HL-60/S4 treated with retinoic acid at 250 ng/mL for 4 days and 3 days (cell line): ENCODE measurements around the gene KCNK15.
"Not testable (repeated sequence)": the region's sequence is repeated elsewhere in the genome, so short reads cannot be mapped to it uniquely, and the experiment has no call there.

Experiments used
- in situ Hi-C: fragments of 300-500 bp; cut with MboI; formaldehyde crosslinking; loops from 2 replicates; pipeline ENCODE4 v1.7.0; 2022; ENCODE audit warnings: low sequenced_read_pairs

Gene KCNK15

DNA sequence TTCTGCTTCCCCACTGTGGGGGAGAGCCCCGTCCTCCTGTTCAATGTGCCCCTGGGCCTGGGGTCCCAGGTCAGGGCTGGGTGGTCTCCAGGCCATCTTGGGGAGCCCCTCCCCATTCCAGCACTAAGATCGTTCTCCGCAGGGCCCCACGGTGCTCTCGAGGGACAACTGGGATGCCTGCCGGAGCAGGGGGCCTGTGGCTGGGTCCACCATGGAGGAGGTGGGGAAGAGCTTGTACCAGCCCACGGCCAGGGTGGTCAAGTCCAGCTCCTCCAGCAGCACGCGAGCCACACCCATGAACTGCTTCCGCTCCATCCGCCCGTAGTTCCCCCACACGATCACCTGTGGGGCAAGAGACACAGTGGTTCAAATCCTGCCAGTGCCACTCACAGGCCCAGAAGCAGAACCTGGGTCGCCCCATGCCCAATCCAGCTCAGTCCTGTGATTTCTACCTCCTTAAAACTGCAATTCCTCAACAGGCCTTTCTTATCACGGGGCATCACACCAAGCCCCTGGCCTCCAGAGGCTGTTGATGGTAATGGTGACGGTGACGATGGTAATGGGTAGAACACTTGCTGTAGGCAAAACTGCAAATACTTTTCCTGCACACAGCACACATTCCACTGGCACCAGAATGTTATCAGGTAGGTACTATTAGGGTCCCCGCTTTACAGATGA is 10.5 kb downstream of the KCNK15 start:
- in situ Hi-C loops = no loop called here

DNA sequence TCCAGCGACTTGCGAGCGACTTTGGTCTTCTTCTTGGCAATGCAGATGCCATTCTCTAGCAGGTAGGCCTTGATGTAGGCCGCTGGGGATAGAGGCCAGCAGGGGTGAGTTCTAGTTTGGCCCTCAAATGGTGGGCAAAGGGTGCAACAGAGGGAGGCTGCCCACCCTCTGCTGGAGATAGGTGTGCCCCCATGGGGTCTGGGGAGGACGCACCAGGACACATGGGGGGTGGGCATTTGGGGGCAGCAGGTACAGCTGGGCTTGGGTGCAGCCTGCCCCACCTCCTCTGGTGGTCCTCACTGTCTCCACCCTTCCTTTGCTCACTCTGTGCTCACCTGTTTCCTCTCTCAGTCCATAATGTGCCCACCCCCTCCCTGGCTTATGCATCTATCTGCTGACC is 11.3 kb downstream of the KCNK15 start:
- in situ Hi-C loops = no loop called here

DNA sequence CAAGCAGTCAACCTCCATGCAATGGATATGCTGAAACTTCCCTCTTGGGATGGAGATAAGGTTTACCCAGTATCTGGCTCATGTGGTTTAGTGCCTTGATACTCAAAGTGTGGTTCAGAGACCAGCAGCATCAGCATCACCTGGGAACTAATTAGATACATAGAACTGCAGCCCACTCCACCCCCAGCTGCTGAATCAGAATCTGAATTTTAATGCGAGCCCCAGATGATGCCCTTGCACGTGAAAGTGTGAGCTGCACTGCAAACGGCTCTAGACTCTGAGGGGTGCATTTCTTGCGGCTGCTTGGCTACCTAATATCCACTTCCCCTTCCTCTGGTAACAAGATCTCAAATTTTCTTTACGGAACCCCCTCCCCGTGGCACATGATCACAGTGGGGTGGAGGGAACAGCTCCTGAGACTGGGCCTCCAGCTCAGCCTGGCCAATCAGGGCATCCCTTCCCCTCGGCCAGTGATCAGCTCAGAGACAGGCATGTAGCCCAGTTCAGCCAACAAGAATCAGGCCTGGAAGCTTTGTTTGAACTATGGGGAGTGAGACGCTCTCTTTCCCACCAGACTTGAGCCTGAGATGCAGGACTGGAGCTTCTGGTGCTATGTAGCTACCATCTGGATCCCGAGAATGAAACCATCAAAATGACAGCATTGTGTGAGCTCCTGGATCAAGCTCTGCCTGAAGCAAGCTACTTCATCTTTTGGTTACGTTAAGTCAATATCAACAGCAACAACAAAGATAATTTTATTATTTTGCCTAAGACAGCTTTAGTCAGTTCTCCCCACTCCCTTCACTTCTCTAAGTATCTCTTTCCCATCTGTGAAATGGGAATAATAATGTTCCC is 12.8 kb downstream of the KCNK15 start:
- in situ Hi-C loops = no loop called here

DNA sequence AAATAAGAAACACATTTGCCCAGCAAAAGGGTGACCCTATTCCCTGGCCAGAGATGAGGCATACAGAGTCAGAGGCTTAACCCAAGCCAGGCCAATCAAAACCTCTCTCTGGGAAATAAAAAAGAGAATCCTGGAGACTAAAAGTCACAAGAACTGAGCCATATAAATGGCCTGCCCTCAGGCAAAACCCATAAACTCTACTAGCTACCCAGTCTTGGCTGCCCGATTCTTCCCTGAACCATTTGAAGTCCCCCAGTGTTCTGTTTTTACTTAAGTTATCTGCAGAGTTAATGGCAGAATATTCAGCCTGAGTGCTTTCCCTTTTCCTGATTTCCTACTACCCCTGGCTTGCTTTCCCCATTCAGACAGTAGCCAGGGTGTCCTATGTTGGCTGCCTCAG is 13.9 kb downstream of the KCNK15 start:
- in situ Hi-C loops = no loop called here

DNA sequence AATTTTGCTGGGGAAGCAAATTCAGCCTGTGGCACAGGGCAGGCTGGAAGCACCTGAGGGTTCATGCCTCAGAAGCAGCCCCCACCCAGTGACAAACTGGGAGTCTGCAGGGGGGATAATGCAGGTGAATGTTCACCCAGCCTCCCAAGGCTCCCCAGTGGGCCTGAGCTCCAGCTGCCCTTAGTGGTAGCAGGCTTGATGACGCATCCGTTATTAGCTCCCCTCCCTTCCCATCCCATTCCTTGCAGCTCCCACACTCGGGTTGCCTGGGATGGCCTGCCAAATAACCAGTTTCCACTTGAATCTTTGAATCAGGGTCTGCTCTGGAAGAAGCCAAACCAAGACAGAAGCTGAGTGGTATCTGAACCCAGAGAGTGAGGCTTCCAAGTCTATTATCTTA is 15.8 kb downstream of the KCNK15 start:
- in situ Hi-C loops = no loop called here

DNA sequence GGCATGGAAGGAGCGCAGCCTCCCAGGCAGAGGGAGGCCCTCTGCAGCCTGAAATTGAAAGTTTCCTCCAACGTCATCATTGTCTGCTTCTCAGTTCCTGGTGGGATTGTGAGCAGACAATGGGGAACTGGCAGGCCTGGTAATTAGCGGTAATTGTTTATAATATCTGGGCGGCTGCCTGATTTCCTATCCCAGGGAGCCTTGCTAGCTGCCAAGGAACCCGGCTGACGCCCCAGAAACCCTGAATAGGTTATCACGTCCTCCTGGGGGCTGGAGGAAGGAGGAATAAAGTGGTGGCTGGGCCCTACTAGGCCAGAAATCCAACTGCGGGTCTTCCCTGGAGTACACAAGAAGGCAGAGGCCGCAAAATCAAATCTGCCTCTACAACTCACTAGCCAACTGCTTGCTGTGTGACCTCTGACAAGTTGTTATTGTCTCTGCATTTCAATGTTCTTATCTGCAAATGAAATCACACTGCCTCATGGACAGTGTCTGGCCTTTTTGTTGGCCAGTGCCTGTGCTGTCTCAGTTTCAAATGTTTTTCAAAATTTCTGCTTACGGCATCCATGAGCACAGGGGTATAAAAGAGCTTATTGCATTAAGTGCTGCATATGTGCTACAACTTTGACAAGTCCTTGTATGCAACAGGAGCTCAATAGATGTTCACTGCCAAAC is 16.9 kb downstream of the KCNK15 start:
- in situ Hi-C loops = no loop called here

DNA sequence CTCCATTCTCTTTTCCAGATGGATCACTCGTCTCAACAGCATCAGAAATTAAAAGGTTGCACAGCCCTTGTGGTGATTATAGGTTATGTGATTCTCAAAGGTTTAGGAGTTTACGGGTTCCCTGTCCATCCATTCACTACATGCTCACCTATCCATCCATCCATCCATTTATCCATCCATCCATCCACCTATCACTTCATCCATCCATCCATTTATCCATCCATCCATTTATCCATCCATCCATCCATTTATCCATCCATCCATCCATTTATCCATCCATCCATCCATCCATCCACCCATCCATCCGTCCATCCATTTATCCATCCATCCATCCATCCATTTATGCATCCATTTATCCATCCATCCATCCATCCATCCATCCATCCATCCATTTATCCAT is 18.1 kb downstream of the KCNK15 start:
- in situ Hi-C loops = not testable (repeated sequence)

DNA sequence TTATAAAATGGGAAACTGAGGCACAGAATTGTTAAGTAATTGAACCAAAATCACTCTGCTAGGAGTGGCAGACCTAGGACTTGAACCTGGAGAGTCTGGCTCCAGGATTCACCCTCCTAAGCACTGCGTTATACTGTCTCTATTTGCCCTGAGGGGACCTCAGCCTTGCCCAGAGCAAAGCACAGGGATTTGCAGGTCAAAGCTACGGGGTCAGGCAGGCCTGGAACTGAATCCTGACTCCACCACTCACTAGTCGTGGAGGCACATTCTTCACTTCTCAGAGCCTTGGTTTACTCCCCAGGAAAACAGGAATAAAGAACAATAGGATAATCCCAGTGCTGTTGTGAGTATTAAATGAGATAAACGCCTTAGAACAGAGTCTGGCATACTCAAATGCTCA is 19.4 kb downstream of the KCNK15 start:
- in situ Hi-C loops = no loop called here

DNA sequence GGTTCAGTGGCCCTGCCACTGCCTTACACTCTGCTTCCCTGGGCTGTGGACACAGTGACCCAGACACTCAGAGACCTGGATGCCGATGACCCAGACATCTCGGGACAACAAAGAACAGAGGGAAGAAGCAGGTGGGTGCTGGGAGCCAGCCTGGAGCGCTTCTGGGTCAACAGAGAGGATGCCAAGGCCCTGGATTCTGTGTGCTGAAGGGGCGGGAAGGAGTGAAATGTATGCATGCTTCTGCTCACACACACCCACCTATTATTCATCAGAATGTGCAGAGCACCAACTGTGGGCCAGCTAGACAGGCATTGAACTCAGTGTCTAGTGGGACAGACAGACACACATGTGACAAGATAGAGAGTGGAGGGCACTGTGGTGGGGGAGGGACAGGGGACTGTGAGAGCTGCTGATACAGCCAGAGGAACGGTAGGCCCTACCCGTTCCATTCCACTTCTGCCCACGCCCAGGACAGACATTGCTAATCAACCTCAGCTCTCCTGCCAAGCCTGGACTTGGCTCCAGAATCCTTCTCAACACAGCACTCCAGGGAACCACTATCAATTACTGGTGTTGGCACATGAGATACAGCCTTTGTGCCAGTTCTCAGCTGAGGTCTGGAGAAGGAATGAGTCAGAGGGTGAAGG is 20.2 kb downstream of the KCNK15 start:
- in situ Hi-C loops = no loop called here

DNA sequence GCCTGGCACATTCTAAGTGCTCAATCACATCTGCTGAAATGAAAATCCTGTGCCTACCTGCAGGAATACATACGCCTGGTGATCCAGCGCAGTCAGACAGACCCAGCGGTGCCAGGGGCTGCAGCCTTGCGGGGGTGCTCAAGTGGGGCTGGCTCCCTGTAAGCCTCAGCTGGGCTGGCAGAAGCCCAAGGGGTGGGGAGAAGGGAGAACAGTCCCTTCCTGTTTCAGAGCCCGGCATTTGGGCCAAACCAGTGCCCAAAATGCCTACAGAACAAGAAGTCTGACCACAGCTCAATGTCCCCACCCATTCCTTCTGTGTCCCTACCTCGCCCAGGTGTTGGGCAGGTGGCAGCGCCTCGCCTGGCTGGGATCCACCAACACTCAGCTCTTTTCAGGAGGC is 22.6 kb downstream of the KCNK15 start:
- in situ Hi-C loops = no loop called here

DNA sequence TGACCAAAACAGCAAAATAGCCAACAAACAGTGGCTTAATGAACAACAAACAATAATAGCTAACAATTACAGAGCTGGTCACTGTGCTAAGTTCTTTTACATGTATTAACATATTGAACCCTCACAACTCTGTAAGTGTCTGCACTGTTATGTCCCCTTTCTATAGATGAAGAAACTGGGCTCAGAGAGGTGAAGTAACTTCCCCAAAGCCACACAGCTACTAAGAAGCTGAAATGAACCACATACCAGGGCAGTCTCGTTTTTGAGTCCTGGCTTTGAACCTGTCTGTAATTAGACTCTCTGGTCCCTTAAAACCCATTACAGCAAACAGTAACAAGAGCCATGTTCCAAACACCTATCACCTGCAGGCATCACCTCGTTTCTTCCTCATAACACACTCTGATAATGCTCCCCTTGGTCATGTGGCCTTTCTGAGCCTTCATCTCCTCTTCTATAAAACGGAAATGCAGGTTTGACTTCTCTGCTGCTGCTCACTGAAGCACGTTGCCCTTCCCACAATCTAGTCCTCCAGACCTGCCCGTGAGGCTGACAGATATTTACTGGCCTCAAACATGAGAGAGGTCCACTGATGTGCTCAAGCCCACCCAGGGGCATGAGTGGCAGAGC is 23.3 kb downstream of the KCNK15 start:
- in situ Hi-C loops = no loop called here

DNA sequence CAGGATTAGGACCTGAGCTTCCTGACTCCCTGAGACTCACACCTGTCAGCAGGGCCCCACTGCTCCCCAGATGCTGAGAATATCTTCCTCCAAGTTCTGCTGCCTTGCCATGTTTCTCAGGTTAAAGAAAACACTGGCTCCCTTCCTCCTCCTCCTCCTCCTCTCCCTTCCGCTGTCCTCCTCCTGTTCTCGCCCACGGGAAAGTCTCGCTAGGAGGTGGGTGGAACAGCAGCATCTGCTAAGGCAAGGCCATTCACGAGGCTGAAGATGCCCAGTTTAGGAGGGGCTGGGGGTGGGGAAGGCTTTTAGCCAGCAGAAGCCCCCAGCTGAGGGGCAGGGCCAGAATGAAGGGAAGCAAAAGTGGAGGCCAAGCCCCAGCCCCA is 23.8 kb downstream of the KCNK15 start:
- in situ Hi-C loops = no loop called here

DNA sequence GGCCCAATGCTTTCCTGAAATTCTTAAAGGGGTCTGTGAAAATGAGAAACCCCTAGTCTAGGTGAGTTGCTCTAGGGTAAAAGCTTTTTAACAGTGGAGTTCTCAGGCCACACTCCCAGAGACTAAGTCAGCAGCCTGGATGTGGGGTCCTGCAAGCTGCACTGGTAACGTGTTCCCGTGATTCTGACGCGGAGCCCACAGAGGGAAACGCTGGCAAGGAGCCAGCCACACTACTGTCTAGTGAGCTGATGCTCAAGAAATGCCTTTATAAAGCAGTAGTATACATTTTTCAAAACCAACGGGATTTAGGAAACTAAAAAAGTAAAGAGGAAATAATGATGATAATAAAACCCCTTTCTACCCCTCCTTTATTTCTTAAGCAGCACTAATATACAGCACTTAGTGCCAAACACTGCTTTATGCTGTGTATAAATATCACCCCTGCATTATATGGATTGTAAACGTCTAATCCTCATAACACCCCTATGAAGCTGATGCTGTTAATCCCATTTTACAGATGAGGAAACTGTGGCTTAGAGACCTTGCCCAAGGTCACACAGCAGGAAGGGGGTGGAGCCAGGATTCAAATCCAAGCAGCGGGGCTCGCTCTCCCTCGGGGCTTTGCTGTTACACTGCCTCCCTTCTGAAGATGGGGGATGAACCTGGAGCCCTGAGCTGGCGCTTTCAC is 25.0 kb downstream of the KCNK15 start:
- in situ Hi-C loops = no loop called here

DNA sequence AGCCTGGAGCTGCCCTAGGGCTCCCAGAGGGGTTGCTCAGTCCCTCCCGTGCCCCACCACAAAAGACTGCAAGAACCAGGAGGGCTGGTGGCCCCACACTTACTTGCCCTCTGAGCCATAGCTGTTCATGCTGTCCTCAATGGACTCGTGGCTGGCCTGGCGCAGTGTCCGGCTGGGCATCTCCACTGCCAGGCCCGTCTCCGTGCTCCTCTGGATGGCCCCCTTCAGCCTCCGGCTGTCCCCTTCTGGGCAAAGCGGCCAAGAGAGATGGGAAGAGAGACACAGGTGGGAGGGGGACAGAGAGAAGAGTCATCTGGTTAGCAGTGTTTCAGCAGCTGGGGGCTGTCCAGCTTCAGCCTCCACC is 25.5 kb downstream of the KCNK15 start:
- in situ Hi-C loops = no loop called here

DNA sequence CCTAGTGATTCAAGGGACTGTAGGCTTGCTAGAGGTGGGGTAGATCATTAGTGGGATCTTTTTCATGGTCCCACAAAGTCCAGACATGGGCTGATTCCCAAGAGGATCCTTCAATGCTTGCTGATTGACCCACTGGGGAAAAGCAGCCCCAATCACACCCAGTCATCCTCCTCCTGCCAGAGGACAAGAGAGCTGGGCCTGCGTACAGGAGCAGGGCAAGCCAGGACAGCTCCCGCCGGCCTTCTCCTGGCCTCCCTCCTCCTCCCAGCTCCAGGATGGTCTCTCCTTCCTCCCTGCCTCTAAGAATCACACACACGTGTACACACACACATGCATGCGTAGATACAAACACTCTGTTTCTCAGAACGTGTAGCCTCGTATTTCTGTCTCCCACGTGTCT is 27.0 kb downstream of the KCNK15 start:
- in situ Hi-C loops = no loop called here

DNA sequence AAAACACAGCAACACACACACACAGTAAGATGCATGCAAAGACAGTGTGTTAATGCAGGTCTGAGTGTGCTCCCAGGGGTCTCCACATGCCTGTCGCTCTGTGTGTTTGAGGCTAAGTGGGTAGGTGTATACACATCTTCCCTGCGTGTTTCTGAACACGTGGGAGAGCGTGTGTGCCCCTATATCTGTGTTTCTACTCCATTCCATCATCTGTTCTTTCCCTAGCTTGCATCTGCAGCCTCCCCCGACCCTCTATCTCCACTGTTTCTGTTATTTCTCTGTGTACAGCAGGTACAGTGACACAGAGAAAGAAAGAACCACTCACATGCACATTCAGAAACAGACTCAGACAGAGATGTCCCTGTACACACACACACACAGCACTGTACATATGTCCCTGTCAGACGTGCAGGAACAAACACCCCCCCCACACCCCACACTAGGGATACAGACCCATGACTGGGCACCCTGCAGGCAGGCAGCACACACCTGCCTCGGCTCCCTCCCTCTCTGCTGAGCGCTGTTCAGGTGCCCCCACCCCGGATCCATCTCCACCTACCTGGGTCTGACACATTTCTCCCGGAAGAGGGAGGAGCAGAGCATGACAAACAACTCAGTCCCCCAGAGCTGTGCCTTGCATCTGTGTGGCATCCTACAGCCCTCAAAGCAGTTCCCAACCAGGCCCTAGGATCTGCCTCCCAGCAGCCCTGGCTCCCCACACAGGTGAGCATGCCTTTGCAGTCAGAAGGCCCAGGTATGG is 27.6 kb downstream of the KCNK15 start:
- in situ Hi-C loops = no loop called here

DNA sequence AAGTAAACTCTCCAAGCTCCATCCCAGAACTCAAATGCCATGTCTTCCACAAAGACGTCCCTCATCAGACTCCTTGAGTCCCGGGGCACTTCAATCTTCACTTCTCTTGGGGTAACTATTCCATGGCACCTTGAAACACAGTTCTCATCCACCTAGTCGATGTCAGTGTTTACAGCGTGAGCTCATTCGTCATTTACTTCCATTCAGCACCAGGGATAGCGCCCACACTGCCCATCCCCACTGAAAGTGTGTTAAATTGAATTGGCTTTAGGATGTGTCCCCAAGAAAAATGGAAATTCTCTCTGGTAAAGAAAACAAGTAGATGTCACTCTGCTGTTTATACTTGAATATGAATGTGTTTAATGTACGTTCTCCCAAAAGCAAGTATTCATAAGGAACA is 31.3 kb downstream of the KCNK15 start:
- in situ Hi-C loops = no loop called here

DNA sequence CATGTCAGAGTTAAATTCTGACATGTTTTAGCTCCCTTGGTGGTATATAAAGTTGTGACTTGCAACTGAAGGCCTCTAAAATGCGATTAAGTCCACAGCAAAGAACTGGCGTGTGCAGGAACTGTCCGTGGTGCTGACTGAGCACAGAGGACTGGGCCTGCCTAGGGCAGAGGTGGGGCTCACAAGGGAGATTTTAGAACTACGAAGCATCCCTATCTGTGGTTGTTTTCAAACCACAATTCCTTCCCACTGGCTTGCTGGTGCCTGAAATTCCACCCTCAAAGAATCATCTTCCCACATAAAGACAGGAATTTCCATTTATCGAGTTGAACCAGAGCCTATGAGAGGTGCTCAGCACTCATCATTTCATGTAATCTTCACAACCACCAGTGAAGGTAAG is 34.6 kb downstream of the KCNK15 start:
- in situ Hi-C loops = no loop called here

DNA sequence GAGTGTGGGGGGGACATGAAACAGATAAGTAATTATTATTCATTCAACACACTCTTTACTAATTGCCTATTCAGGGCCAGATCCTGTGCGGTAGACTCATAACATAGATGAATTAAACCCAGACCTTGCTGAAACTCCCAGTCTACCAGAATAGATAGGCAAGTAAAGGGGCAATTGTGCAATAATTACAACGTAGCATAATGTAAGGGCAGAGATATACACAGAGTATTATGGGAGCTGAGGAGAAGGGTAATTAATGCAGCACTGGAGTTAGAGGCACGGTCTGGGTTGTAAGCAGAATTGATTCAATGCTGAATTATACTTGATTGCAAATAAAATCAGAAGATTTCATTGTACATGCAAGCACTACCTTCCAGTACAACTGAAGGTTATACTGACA is 35.5 kb downstream of the KCNK15 start:
- in situ Hi-C loops = no loop called here

DNA sequence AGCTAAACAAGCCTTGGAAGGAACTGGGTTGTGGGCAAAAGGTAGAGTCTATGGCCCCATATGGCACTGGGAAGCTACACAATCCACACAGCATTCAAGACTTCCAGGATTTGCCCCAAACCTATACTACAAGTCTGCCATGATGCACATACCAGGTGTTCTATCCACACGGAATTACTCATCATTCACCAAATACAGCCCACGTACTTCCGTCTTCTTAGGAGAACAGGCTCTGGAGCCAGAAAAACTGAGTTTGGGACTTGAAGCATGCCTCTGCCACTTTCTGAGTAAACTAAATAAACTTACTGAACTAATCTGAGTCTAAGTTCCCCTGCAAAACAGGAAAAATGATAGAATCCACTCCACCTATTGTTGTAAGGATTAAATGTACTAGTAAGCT is 36.1 kb downstream of the KCNK15 start:
- in situ Hi-C loops = no loop called here
